GM23338 (cell line): Measurements from ENCODE around the gene FIG4. TPM values are rescaled to one million over a fixed set of nuclear protein-coding genes. Genes with fewer than 3 reads are reported as not detected.

Experiments
- ATAC-seq: fragments of 200-7000 bp; cut with Tn5 transposase; 3 replicates; pipeline ENCODE4 v1.9.1; 2020
- DNase-seq: peaks from one replicate; pipeline ENCODE4 v3.0.0-alpha.2; 2015; ENCODE audit warnings: low spot score
- H2AFZ ChIP-seq: fragments of 200-600 bp; sonication (generic); 2 replicates; pipeline ENCODE4 v1.8.0; 2016; ENCODE audit warnings: antibody characterized with exemption, mild to moderate bottlenecking, moderate library complexity
- H3F3A ChIP-seq: fragments of 200-600 bp; sonication (generic); replicated peaks from 2 replicates; pipeline ENCODE4 v1.8.0; 2017; ENCODE audit warnings: antibody characterized with exemption, mixed run types, low read depth
- H3K27ac ChIP-seq: fragments of 200-600 bp; sonication (generic); 2 replicates; pipeline ENCODE4 v1.6.1; 2016; ENCODE audit warnings: low read depth
- H3K27me3 ChIP-seq: fragments of 200-600 bp; sonication (generic); 2 replicates; pipeline ENCODE4 v1.8.0; 2016; ENCODE audit warnings: mild to moderate bottlenecking, mixed run types, moderate library complexity; ENCODE audit not compliant: insufficient read depth
- H3K36me3 ChIP-seq: fragments of 200-600 bp; sonication (generic); 2 replicates; pipeline ENCODE4 v1.8.0; 2016; ENCODE audit warnings: mild to moderate bottlenecking; ENCODE audit not compliant: insufficient read depth
- H3K4me1 ChIP-seq: fragments of 200-600 bp; sonication (generic); 2 replicates; pipeline ENCODE4 v1.8.0; 2016; ENCODE audit warnings: mild to moderate bottlenecking, moderate library complexity; ENCODE audit not compliant: insufficient read depth
- H3K4me2 ChIP-seq: fragments of 200-600 bp; sonication (generic); 2 replicates; pipeline ENCODE4 v1.7.1; 2017; ENCODE audit warnings: mixed run types
- H3K4me3 ChIP-seq: fragments of 200-600 bp; sonication (generic); 2 replicates; pipeline ENCODE4 v1.6.1; 2016; ENCODE audit warnings: mixed run types
- H3K79me2 ChIP-seq: fragments of 200-600 bp; sonication (generic); replicated peaks from 2 replicates; pipeline ENCODE4 v1.8.0; 2017; ENCODE audit warnings: mild to moderate bottlenecking; ENCODE audit not compliant: insufficient read depth
- H3K9me2 ChIP-seq: fragments of 200-600 bp; sonication (generic); 2 replicates; pipeline ENCODE4 v1.8.0; 2017; ENCODE audit not compliant: insufficient read depth
- H4K20me1 ChIP-seq: fragments of 200-600 bp; sonication (generic); replicated peaks from 2 replicates; pipeline ENCODE4 v1.8.0; 2017; ENCODE audit warnings: mild to moderate bottlenecking; ENCODE audit not compliant: insufficient read depth
- H3K27ac Mint-ChIP-seq: 2 replicates; pipeline ENCODE4 v1.8.0; 2020; ENCODE audit warnings: inconsistent platforms, mild to moderate bottlenecking, moderate library complexity, mixed read lengths
- H3K27me3 Mint-ChIP-seq: 3 replicates; pipeline ENCODE4 v1.8.0; 2022; ENCODE audit warnings: low read depth, mild to moderate bottlenecking, moderate library complexity, mixed read lengths, inconsistent platforms; ENCODE audit not compliant: insufficient read depth, poor library complexity
- H3K36me3 Mint-ChIP-seq: 3 replicates; pipeline ENCODE4 v1.8.0; 2021; ENCODE audit warnings: low read depth, mild to moderate bottlenecking, inconsistent platforms, moderate library complexity, mixed read lengths
- H3K4me1 Mint-ChIP-seq: 3 replicates; pipeline ENCODE4 v1.8.0; 2020; ENCODE audit warnings: mild to moderate bottlenecking, inconsistent platforms, mixed read lengths
- H3K4me3 Mint-ChIP-seq: 3 replicates; pipeline ENCODE4 v1.8.0; 2021; ENCODE audit warnings: moderate library complexity, mild to moderate bottlenecking, inconsistent platforms, mixed read lengths
- H3K9me3 Mint-ChIP-seq: 3 replicates; pipeline ENCODE4 v1.8.0; 2020; ENCODE audit warnings: moderate library complexity, mild to moderate bottlenecking, inconsistent platforms, mixed read lengths
- CREB1 ChIP-seq: fragments of 250-450 bp; sonication (Bioruptor Pico); IDR thresholded peaks from 2 replicates; pipeline ENCODE4 v1.5.0; 2020; ENCODE audit warnings: low read depth, mild to moderate bottlenecking, moderate library complexity
- ETS1 ChIP-seq: IDR thresholded peaks from 2 replicates; pipeline ENCODE4 v1.6.1; 2016; ENCODE audit warnings: antibody characterized with exemption
- EZH2phosphoT487 ChIP-seq: fragments of 200-600 bp; sonication (generic); IDR thresholded peaks from one replicate; pipeline ENCODE4 v1.8.1; 2018; ENCODE audit warnings: antibody characterized with exemption; ENCODE audit not compliant: unreplicated experiment
- JUNB ChIP-seq: IDR thresholded peaks from one replicate; pipeline ENCODE4 v1.6.1; 2016; ENCODE audit warnings: antibody characterized with exemption; ENCODE audit not compliant: unreplicated experiment
- NANOG ChIP-seq: IDR thresholded peaks from 2 replicates; pipeline ENCODE4 v1.6.1; 2016; ENCODE audit warnings: antibody characterized with exemption, borderline replicate concordance
- ZNF114 ChIP-seq: fragments of 250-450 bp; sonication (Bioruptor Pico); IDR thresholded peaks from 2 replicates; pipeline ENCODE4 v1.5.0; 2020; ENCODE audit warnings: mild to moderate bottlenecking, moderate library complexity
- ZNF331 ChIP-seq: fragments of 250-450 bp; sonication (Bioruptor Pico); IDR thresholded peaks from 2 replicates; pipeline ENCODE4 v1.5.0; 2020; ENCODE audit warnings: low read depth, mild to moderate bottlenecking, moderate library complexity
- ZNF462 ChIP-seq: fragments of 250-450 bp; sonication (Bioruptor Pico); IDR thresholded peaks from 2 replicates; pipeline ENCODE4 v1.5.0; 2020; ENCODE audit warnings: mild to moderate bottlenecking, moderate library complexity
- polyA plus RNA-seq: library from polyadenylated mRNA; unstranded; fragments of >200 nt; fragmentation: Nextera tagmentation; extraction: Ambion mirVana; gene quantifications from 2 replicates; pipeline ENCODE4 v1.2.1, GENCODE V29; 2016
- total RNA-seq: library from RNA; depleted of rRNA; stranded (reverse); fragments of >200 nt; shearing (Covaris generic); gene quantifications from 2 replicates; pipeline ENCODE4 v1.2.3, GENCODE V29; 2014

The FIG4 gene
- total and polyA plus RNA-seq, 2 experiments from 2014 or later, result 7.0 to 16.9 TPM

- DNase-seq (no peak), ATAC-seq (no peak)
- H3K4me1 ChIP-seq, result peaks cover 13% of the 10 kb centered on the region
- Mint-ChIP-seq H3K27ac (no peak overlapping the region), H3K36me3 (peaks cover 7% of the 10 kb centered on the region; the same call in 2 of the 3 replicates), H3K4me3 (no peak overlapping the region), H3K9me3 (peaks cover 8% of the 10 kb centered on the region; the same call in 2 of the 3 replicates), H3K4me1 (peaks cover 32% of the 10 kb centered on the region), H3K27me3 (no peaks in the 10 kb centered on the region)
- H3K27ac ChIP-seq, result no peak overlapping the region
- 0 out of 2 replicates have a peak, but pooled peaks cover 5% of the 10 kb centered on the region for H3K9me2 ChIP-seq
- no peaks in the 10 kb centered on the region for H4K20me1 ChIP-seq
- no peak overlapping the region for H3K4me2 ChIP-seq
- no peak overlapping the region for H2AFZ ChIP-seq
- H3K79me2 ChIP-seq, result no peaks in the 10 kb centered on the region
- no peaks in the 10 kb centered on the region for H3F3A ChIP-seq
- H3K36me3 ChIP-seq, result no peaks in the 10 kb centered on the region
- TF ChIP-seq NANOG (no peak), ZNF462 (CRISPR knock-in tag) (no peak), ETS1 (no peak), ZNF114 (no peak), EZH2phosphoT487 (no peak), ZNF331 (CRISPR knock-in tag) (no peak), JUNB (no peak), CREB1 (CRISPR knock-in tag) (no peak)
- no peak overlapping the region for H3K4me3 ChIP-seq
- no peaks in the 10 kb centered on the region for H3K27me3 ChIP-seq
Observed at GRCh38 chr6:109872549-109872948, 181.5 kb downstream of the FIG4 start.
